Amniotic epithelial cell (primary cell): ENCODE measurements around the gene LRRC8E.
"Not testable (repeated sequence)": the region's sequence is repeated elsewhere in the genome, so short reads cannot be mapped to it uniquely, and the experiment has no call there.

Experiments
- DNase-seq: peaks from one replicate; pipeline ENCODE4 v3.0.0-alpha.2; 2010; ENCODE audit warnings: low read depth

LRRC8E gene

GRCh38 chr19:7908742-7909461, 20.6 kb downstream of the LRRC8E start:
- no peak for DNase-seq

- no peak for DNase-seq
These were observed 21.3 kb downstream of the LRRC8E start for GRCh38 chr19:7909471-7910067.

- no peak for DNase-seq
These were observed 22.2 kb downstream of the LRRC8E start for GRCh38 chr19:7910321-7911161.

- no peak for DNase-seq
These were observed 23.3 kb downstream of the LRRC8E start for GRCh38 chr19:7911508-7912143.

- no peak for DNase-seq
These were observed 23.9 kb downstream of the LRRC8E start for GRCh38 chr19:7912144-7912696.

GRCh38 chr19:7912697-7913564, 24.6 kb downstream of the LRRC8E start:
- DNase-seq = no peak

GRCh38 chr19:7913652-7914051, 25.3 kb downstream of the LRRC8E start:
- no peak for DNase-seq

- DNase-seq = no peak
These were observed 25.8 kb downstream of the LRRC8E start for GRCh38 chr19:7914099-7914498.

GRCh38 chr19:7914598-7915045, 26.3 kb downstream of the LRRC8E start, which contains the start of gene TGFBR3L:
TGFBR3L (plus strand) TSS chr19:7914830.
- no peak for DNase-seq

GRCh38 chr19:7915250-7916102, 27.2 kb downstream of the LRRC8E start:
- no peak for DNase-seq

GRCh38 chr19:7916103-7916954, 28.0 kb downstream of the LRRC8E start:
- DNase-seq = no peak

- no peak for DNase-seq
These were observed 28.6 kb downstream of the LRRC8E start for GRCh38 chr19:7916955-7917266.

GRCh38 chr19:7917267-7918061, 29.2 kb downstream of the LRRC8E start:
- DNase-seq = peak; percentile 43

- DNase-seq = not testable (repeated sequence)
These were observed 29.8 kb downstream of the LRRC8E start for GRCh38 chr19:7918062-7918614.

- DNase-seq = no peak
These were observed 30.5 kb downstream of the LRRC8E start for GRCh38 chr19:7918615-7919421.

- peak; percentile 88 for DNase-seq
These were observed 31.6 kb downstream of the LRRC8E start, which contains the start of gene SNAPC2 for GRCh38 chr19:7919610-7920518. SNAPC2 (plus strand) TSS chr19:7920338; CDS start chr19:7920367, 29 bp downstream.
